CD4-positive, alpha-beta memory T cell (primary cell): ENCODE results near the gene ACSS1. TPM values are rescaled to one million over a fixed set of nuclear protein-coding genes. Genes with fewer than 3 reads are reported as not detected.
A peak's percentile ranks its signal among the peaks of the same experiment; 100 is the strongest.

Experiments
- CTCF ChIA-PET: fragments of 350-600 bp; sonication (Branson Sonifier 250); formaldehyde crosslinking; loops from one replicate; lab custom pipeline; 2021; ENCODE audit warnings: inconsistent platforms; ENCODE audit not compliant: partially characterized antibody; lab: Charles Lee
- POLR2A ChIA-PET: fragments of 350-600 bp; sonication (Branson Sonifier 250); formaldehyde crosslinking; loops from one replicate; lab custom pipeline; 2021; ENCODE audit not compliant: partially characterized antibody; lab: Charles Lee
- DNase-seq, 5 donors: peaks; one replicate each; pipeline versions ENCODE4 v3.0.0 to v3.0.0-alpha.2; 2020 to 2022; ENCODE audit warnings: mixed read lengths in 1 of 5
- H3K27ac ChIP-seq: one replicate; pipeline ENCODE4 v1.7.0; 2013; ENCODE audit warnings: low read depth, low read length
- H3K27me3 ChIP-seq: 2 replicates; pipeline ENCODE4 v1.7.0; 2013; ENCODE audit warnings: mild to moderate bottlenecking, low read length, moderate library complexity; ENCODE audit not compliant: insufficient read depth
- H3K36me3 ChIP-seq: 2 replicates; pipeline ENCODE4 v1.7.0; 2013; ENCODE audit warnings: mild to moderate bottlenecking, low read length, moderate library complexity; ENCODE audit not compliant: insufficient read depth
- H3K4me1 ChIP-seq: 2 replicates; pipeline ENCODE4 v1.7.0; 2013; ENCODE audit warnings: mild to moderate bottlenecking, low read length, moderate library complexity; ENCODE audit not compliant: insufficient read depth
- H3K4me3 ChIP-seq, 2 donors: one replicate each; pipeline ENCODE4 v1.7.0; 2013; ENCODE audit warnings: low read length in 2 of 2, mild to moderate bottlenecking in 1 of 2
- H3K9me3 ChIP-seq, 2 donors: one replicate each; pipeline ENCODE4 v1.7.0; 2013; ENCODE audit warnings: low read length in 2 of 2, control low read depth in 1 of 2; ENCODE audit not compliant: control insufficient read depth in 1 of 2
- H3K27ac Mint-ChIP-seq, 7 donors: one replicate each; pipeline ENCODE4 v1.8.0; 2020 to 2021; ENCODE audit warnings: mixed read lengths in 7 of 7, mild to moderate bottlenecking in 6 of 7, inconsistent platforms in 3 of 7, moderate library complexity in 3 of 7
- H3K27me3 Mint-ChIP-seq, 2 donors: one replicate each; pipeline ENCODE4 v1.8.0; 2020 to 2021; ENCODE audit warnings: mixed read lengths in 2 of 2
- H3K36me3 Mint-ChIP-seq, 2 donors: one replicate each; pipeline ENCODE4 v1.8.0; 2020 to 2021; ENCODE audit warnings: mixed read lengths in 2 of 2, inconsistent platforms in 1 of 2, mild to moderate bottlenecking in 1 of 2
- H3K4me1 Mint-ChIP-seq, 4 donors: one replicate each; pipeline ENCODE4 v1.8.0; 2020 to 2021; ENCODE audit warnings: mixed read lengths in 4 of 4, mild to moderate bottlenecking in 1 of 4
- H3K4me3 Mint-ChIP-seq, 8 donors: one replicate each; pipeline ENCODE4 v1.8.0; 2020 to 2021; ENCODE audit warnings: mixed read lengths in 8 of 8, mild to moderate bottlenecking in 7 of 8, moderate library complexity in 6 of 8, inconsistent platforms in 3 of 8
- H3K9me3 Mint-ChIP-seq, 8 donors: one replicate each; pipeline ENCODE4 v1.8.0; 2020 to 2021; ENCODE audit warnings: mixed read lengths in 8 of 8, mild to moderate bottlenecking in 5 of 8, inconsistent platforms in 3 of 8, moderate library complexity in 1 of 8
- intact Hi-C: fragments of 100-400 bp; cut with micrococcal nuclease; formaldehyde crosslinking; loops from one replicate; pipeline ENCODE4 v1.15.1; 2023
- polyA plus RNA-seq, 2 donors: library from polyadenylated mRNA; unstranded; fragments of 300-500 nt; fragmentation: Illumina TruSeq; gene quantifications; one replicate each; pipeline ENCODE4 v1.2.3, GENCODE V29; 2021
- total RNA-seq, 2 experiments: library from RNA; stranded (reverse); gene quantifications; one replicate each; pipeline ENCODE4 v1.2.3, GENCODE V29; 2021

The ACSS1 gene
- total and polyA plus RNA-seq, 4 experiments from 2014 or later = 44.6 to 56.5 (median 51.3) TPM

DNA sequence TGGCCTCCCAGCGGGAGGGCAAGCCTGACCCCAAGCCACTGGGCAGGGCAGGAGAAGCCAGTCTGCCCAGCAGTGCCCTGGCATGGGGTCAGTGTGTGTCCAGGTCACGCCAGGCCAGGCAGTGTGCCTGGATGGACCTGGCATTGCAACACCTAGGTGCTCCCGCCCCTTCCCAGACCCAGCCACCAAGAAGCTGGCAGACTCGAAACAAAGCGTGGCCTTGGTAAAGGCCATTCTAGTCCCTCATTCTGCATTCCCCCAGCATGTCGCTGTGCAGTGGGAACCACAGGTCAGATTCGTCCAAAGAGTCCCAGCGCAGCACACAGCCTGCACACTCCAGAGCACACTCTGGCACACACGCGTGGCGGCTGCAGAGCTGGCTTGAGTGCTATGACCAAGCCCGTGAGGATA is 46.1 kb downstream of the ACSS1 start:
- DNase-seq = no peak
- no peak overlapping the region for H3K4me3 Mint-ChIP-seq
- ChIA-PET CTCF (no interaction called here), POLR2A (interaction anchor here (0.7 kb wide), 1 partner anchor 47 kb away, joined by 4 read pairs; no protein-coding TSS in a partner anchor)
- Histone ChIP-seq H3K9me3 (no peaks in the 10 kb centered on the region), H3K36me3 (peaks cover 68% of the 10 kb centered on the region), H3K4me3 (no peak overlapping the region), H3K27me3 (no peaks in the 10 kb centered on the region), H3K27ac (no peak overlapping the region), H3K4me1 (no peaks in the 10 kb centered on the region)
- H3K9me3 Mint-ChIP-seq = no peaks in the 10 kb centered on the region
- no peak overlapping the region for H3K27ac Mint-ChIP-seq
- H3K27me3 Mint-ChIP-seq = no peaks in the 10 kb centered on the region
- peaks cover 67 to 91% of the 10 kb centered on the region in 2 donors for H3K36me3 Mint-ChIP-seq
- no peaks in the 10 kb centered on the region for H3K4me1 Mint-ChIP-seq
- intact Hi-C loops = no loop called here

DNA sequence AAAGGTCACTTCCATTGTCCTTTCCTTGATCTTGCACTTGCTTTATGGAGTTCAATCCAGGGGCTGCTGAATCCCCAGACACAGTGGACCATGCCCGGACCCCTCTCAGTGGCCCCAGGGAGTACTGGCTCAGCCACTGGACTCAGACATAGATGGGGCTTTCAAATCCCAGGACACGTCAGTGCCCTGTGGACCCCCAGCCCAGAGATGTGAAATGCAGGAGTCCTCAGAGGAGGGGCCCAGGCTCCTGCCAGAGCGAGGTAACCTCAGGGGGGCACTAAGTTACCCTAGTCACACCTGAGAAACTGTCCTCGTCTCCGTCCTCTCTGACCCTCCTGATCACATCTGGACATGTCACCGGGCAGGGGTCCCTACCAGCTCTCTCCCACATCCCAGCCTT is 46.7 kb downstream of the ACSS1 start:
- Histone ChIP-seq H3K4me1 (no peaks in the 10 kb centered on the region), H3K9me3 (no peaks in the 10 kb centered on the region), H3K4me3 (no peak overlapping the region), H3K36me3 (peaks cover 73% of the 10 kb centered on the region), H3K27me3 (no peaks in the 10 kb centered on the region), H3K27ac (no peak overlapping the region)
- CTCF ChIA-PET = interaction anchor here (0.9 kb wide), 1 partner anchor 168 kb away, joined by 4 read pairs; no protein-coding TSS in a partner anchor
- Mint-ChIP-seq H3K36me3 (peaks cover 72 to 92% of the 10 kb centered on the region in 2 donors), H3K27me3 (no peaks in the 10 kb centered on the region), H3K4me3 (no peak overlapping the region), H3K27ac (peak overlapping the region in 1 of 7 donors; percentile 1), H3K4me1 (no peaks in the 10 kb centered on the region), H3K9me3 (no peaks in the 10 kb centered on the region)
- POLR2A ChIA-PET = no interaction called here
- intact Hi-C loops = no loop called here
- no peak for DNase-seq

DNA sequence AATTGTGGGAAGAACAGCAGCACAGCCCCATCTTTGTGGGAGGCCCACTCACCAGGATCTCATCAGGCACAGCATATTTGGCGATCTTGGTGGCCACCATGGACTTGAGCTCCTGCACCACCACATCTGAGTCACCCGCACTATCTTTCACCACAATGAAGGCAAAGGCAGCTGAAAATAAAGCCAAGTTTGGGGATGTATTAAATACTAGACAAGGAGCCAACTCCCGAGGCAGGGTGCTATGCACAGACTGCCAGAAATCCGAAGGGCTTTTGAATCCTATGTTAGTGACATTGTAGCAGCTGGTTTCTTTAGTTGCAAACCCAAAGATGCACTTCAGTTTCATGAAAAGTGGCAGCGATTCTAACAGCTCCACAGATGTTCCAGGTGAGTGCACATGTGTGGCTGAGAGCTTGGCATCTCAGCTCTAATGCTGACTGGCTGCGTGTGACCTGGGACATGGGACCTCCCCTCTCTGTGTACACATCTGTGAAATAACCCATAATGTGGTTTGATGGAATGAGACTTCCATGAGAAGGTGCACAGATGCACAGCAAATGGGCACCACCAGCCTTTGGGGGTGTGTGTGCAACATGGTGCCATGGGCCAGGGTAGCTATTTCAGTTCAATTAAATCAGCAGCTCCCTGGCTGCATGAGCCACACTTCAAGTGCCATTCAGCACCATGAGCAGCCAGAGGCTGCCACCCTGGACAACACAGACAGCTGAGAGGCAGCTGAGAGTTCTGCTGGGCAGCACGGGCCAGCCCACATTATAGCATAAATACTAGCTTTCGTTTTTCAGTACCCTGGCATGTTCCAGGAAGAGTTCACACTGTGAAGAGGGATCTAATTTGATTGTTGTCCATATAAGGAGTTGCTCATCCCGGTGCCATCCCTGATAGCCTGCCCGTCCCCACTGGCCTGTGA is 48.5 kb downstream of the ACSS1 start:
- H3K27ac Mint-ChIP-seq = peak overlapping the region in 1 of 7 donors; percentile 50
- H3K27ac ChIP-seq = no peak overlapping the region
- intact Hi-C loops = no loop called here

GRCh38 chr20:25008388-25009217 is 49.3 kb downstream of the ACSS1 start:
- H3K27me3 Mint-ChIP-seq = no peaks in the 10 kb centered on the region
- H3K9me3 Mint-ChIP-seq = no peaks in the 10 kb centered on the region
- H3K4me3 Mint-ChIP-seq = no peak overlapping the region
- peak overlapping the region in 2 of 7 donors; percentile 1 to 50 for H3K27ac Mint-ChIP-seq
- no peaks in the 10 kb centered on the region for H3K9me3 ChIP-seq
- no peaks in the 10 kb centered on the region for H3K4me1 Mint-ChIP-seq
- H3K4me3 ChIP-seq = no peak overlapping the region
- H3K27me3 ChIP-seq = no peaks in the 10 kb centered on the region
- POLR2A ChIA-PET = no interaction called here
- peaks cover 82 to 89% of the 10 kb centered on the region in 2 donors for H3K36me3 Mint-ChIP-seq
- DNase-seq = no peak
- CTCF ChIA-PET = interaction anchor here (1.6 to 2.4 kb wide), 2 partner anchors 13 to 15 kb away, joined by 4 to 9 read pairs; no protein-coding TSS in a partner anchor
- intact Hi-C loops = no loop called here
- no peak overlapping the region for H3K27ac ChIP-seq
- no peaks in the 10 kb centered on the region for H3K4me1 ChIP-seq
- H3K36me3 ChIP-seq = peaks cover 75% of the 10 kb centered on the region

More for the DNA sequence above, 48.5 kb downstream of the ACSS1 start:
- Histone ChIP-seq H3K4me1 (no peaks in the 10 kb centered on the region), H3K4me3 (no peak overlapping the region), H3K27me3 (no peaks in the 10 kb centered on the region), H3K36me3 (peaks cover 84% of the 10 kb centered on the region), H3K9me3 (no peaks in the 10 kb centered on the region)
- DNase-seq = no peak
- Mint-ChIP-seq H3K27me3 (no peaks in the 10 kb centered on the region), H3K36me3 (peaks cover 78 to 90% of the 10 kb centered on the region in 2 donors), H3K9me3 (no peaks in the 10 kb centered on the region), H3K4me1 (no peaks in the 10 kb centered on the region), H3K4me3 (no peak overlapping the region)
- CTCF ChIA-PET = interaction anchor here (1.0 to 2.4 kb wide), 3 partner anchors 9 to 16 kb away, joined by 3 to 9 read pairs (median 4); no protein-coding TSS in a partner anchor
- POLR2A ChIA-PET = no interaction called here

DNA sequence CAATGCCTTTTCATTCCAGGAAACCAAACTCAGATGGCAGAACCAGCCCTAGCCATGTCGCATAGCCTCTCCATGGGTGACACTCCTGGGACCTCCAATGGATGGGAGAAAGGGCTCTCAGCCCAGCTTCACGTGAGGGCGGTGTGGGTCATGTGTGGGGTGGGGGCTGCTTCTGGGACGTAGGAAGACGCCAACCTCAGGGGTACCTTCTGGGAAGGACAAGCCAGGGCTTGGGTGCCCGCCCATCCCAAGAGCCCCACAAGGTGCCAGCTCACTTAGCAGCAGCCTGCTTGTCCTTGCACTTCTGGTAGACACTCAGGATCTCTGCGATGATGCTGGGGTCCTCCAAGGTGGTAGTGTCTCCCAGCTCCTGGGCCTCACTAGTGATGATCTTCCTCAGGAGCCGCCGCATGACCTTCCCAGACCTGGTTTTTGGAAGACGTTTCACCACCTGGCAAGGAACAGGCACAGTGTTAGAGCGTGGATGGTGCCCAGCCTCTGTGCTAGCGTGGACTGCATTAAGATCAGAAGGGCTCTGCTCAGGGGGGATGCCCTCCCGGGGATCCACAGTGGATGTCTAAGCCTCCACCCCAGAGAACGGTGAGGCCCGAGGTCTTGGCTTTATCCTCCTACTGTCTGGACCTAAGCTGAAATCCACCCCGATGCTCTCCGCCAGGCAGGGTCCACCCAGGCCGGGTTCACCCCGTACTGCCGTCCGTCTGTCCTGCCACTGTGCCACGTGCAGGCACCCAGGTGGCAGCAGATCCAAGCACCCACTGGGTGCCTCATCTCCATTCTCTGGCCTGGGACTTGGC is 50.2 kb downstream of the ACSS1 start:
- ChIA-PET CTCF (interaction anchor here (1.6 kb wide), 1 partner anchor 14 kb away, joined by 4 read pairs; no protein-coding TSS in a partner anchor), POLR2A (no interaction called here)
- H3K4me1 ChIP-seq = no peaks in the 10 kb centered on the region
- peaks cover 83 to 86% of the 10 kb centered on the region in 2 donors for H3K36me3 Mint-ChIP-seq
- intact Hi-C loops = no loop called here
- no peak overlapping the region for H3K4me3 ChIP-seq
- peak overlapping the region in 1 of 7 donors; percentile 60 for H3K27ac Mint-ChIP-seq
- H3K27me3 Mint-ChIP-seq = no peaks in the 10 kb centered on the region
- no peak overlapping the region for H3K27ac ChIP-seq
- no peak overlapping the region for H3K4me3 Mint-ChIP-seq
- H3K36me3 ChIP-seq = peaks cover 66% of the 10 kb centered on the region
- no peaks in the 10 kb centered on the region for H3K27me3 ChIP-seq
- no peak for DNase-seq
- H3K9me3 Mint-ChIP-seq = no peaks in the 10 kb centered on the region
- no peaks in the 10 kb centered on the region for H3K9me3 ChIP-seq
- H3K4me1 Mint-ChIP-seq = peaks cover 0 to 2% (median 0%) of the 10 kb centered on the region in 4 donors

DNA sequence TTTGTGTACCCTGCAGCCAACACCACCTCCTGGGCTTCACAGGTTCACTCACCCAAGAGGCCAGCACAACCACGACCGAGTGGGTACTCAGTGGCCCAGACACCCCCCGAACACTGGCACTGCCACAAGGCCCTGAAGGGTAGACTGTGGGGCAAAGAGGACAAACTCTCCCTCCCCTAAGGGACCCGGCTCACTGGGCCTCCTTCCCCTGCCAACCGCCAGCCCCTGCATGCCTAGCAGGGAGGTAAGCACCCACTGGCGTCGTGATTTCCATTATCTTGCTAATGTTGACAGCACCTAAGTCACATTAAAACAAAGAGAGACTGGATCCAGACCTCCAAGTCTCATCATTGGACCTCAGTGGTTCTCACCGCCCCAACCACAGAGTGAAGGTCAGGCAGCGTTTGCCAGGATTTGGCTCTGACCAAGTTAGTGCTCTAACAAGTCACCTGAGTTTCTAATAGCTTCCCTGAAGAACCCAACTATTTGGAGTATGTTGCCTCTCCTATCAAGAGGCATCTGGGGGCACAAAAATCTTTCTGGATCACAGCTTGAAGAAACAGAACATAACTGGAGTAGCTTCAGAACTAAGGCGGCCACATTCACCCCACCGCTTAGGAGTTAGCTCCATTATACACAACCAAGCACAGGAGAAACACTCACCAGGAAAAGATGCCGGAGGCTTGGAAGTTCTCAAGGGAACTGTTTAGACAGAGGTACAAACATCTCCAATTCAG is 51.3 kb downstream of the ACSS1 start:
- Mint-ChIP-seq H3K4me3 (no peak overlapping the region), H3K27me3 (no peaks in the 10 kb centered on the region), H3K27ac (no peak overlapping the region), H3K4me1 (peaks cover 0 to 3% (median 0%) of the 10 kb centered on the region in 4 donors), H3K9me3 (no peaks in the 10 kb centered on the region), H3K36me3 (peaks cover 81 to 85% of the 10 kb centered on the region in 2 donors)
- H3K27me3 ChIP-seq = no peaks in the 10 kb centered on the region
- DNase-seq = no peak
- intact Hi-C loops = no loop called here
- no peaks in the 10 kb centered on the region for H3K9me3 ChIP-seq
- no peaks in the 10 kb centered on the region for H3K4me1 ChIP-seq
- no peak overlapping the region for H3K4me3 ChIP-seq
- no peak overlapping the region for H3K27ac ChIP-seq
- peaks cover 56% of the 10 kb centered on the region for H3K36me3 ChIP-seq
- POLR2A ChIA-PET = no interaction called here
- CTCF ChIA-PET = interaction anchor here (2.8 kb wide), 1 partner anchor 12 kb away, joined by 14 read pairs; no protein-coding TSS in a partner anchor
